ENCODE results near the gene ADAMTSL1. TPM values are rescaled to one million over a fixed set of nuclear protein-coding genes. Genes with fewer than 3 reads are reported as not detected.

Gene ADAMTSL1
- total and polyA plus RNA-seq, 2 of the 8 experiments (the other 6 are each of a cell fraction or from before 2014, with no cell fraction given): 0.84 to 1.1 TPM

GRCh38 chr9:18598969-18599368 is 125.0 kb downstream of the ADAMTSL1 start:
- no peak overlapping the region for H4K91ac ChIP-seq (replicated peaks; ENCODE audit: insufficient read length, low read length)
- H3K4me2 ChIP-seq (ENCODE audit: insufficient read depth in 1 of 2, low read depth in 2 of 2, low read length in 2 of 2): no peak overlapping the region
- H3K4me3 ChIP-seq (ENCODE audit: extremely low read depth in 1 of 4, insufficient read depth in 2 of 4, low read depth in 3 of 4, low read length in 4 of 4): no peak overlapping the region
- H3K23ac ChIP-seq (ENCODE audit: insufficient read length): no peak overlapping the region
- no peak for FAIRE-seq
- H3K79me2 ChIP-seq (ENCODE audit: control insufficient read depth in 1 of 2, insufficient read depth in 2 of 2, low read length in 2 of 2): no peaks in the 10 kb centered on the region
- no peaks in the 10 kb centered on the region for H4K20me1 ChIP-seq (replicated peaks in 1 of 2; ENCODE audit: control insufficient read depth in 1 of 2, insufficient read depth in 2 of 2, low read length in 2 of 2)
- 85% methylated on average over 1 of the region's 1 CpG; no CpG with 5 or more reads in 1 of the 2 experiments for WGBS, 2 experiments (ENCODE audit: extremely low coverage in 1 of 2, insufficient coverage in 1 of 2, insufficient read length in 1 of 2, insufficient replicate concordance in 2 of 2, low coverage in 1 of 2, low lambda C conversion rate in 2 of 2, missing lambda C conversion rate in 1 of 2)
- no peak overlapping the region for H2BK20ac ChIP-seq (ENCODE audit: low read length)
- no peak overlapping the region for H3K4ac ChIP-seq (replicated peaks; ENCODE audit: insufficient read length, low read depth, low read length)
- H2BK120ac ChIP-seq (replicated peaks; ENCODE audit: low read depth, low read length): no peak overlapping the region
- H3K9ac ChIP-seq (replicated peaks in 1 of 4; ENCODE audit: extremely low read depth in 1 of 4, low read depth in 3 of 4, low read length in 3 of 4): no peak overlapping the region
- no peak overlapping the region for H2BK12ac ChIP-seq (ENCODE audit: low read depth, low read length)
- H3K14ac ChIP-seq (ENCODE audit: insufficient read length): no peak overlapping the region
- H3K23me2 ChIP-seq (ENCODE audit: low read depth, low read length): no peaks in the 10 kb centered on the region
- no peak overlapping the region for H2BK5ac ChIP-seq (ENCODE audit: low read depth, low read length)
- H2AK5ac ChIP-seq (ENCODE audit: low read depth, low read length): no peak overlapping the region
- no peak for DNase-seq (ENCODE audit: low read depth in 1 of 2, low spot score in 2 of 2)
- H3K9me3 ChIP-seq (ENCODE audit: insufficient read depth in 2 of 2, low read depth in 1 of 2, low read length in 1 of 2): no peaks in the 10 kb centered on the region
- H4K8ac ChIP-seq (ENCODE audit: extremely low read depth, insufficient read depth, low read length): no peak overlapping the region
- no peaks in the 10 kb centered on the region for H3K36me3 ChIP-seq (ENCODE audit: control insufficient read depth in 2 of 4, insufficient read depth in 4 of 4, low read length in 3 of 4)
- H3K27ac ChIP-seq (ENCODE audit: low read depth, low read length): no peak overlapping the region
- no peaks in the 10 kb centered on the region for H3K79me1 ChIP-seq (ENCODE audit: low read depth, low read length)
- H4K5ac ChIP-seq (ENCODE audit: insufficient read length, low read depth, low read length): no peak overlapping the region
- H3K56ac ChIP-seq (replicated peaks; ENCODE audit: insufficient read length, low read depth, low read length): no peak overlapping the region
- H3K18ac ChIP-seq (ENCODE audit: extremely low read depth, low read length): no peak overlapping the region
- H3K4me1 ChIP-seq (replicated peaks in 1 of 4; ENCODE audit: control insufficient read depth in 3 of 4, insufficient read depth in 4 of 4, low read length in 3 of 4): no peaks in the 10 kb centered on the region
- no peaks in the 10 kb centered on the region for H3K27me3 ChIP-seq (replicated peaks in 1 of 4; ENCODE audit: control insufficient read depth in 3 of 4, extremely low read depth in 1 of 4, insufficient read depth in 3 of 4, low read length in 3 of 4)
- H2BK15ac ChIP-seq (ENCODE audit: low read length): no peak overlapping the region
- ChIA-PET CTCF (ENCODE audit: partially characterized antibody) (no interaction called here), POLR2A (ENCODE audit: partially characterized antibody) (no interaction called here)
- H2AFZ ChIP-seq (ENCODE audit: low read length): no peak overlapping the region
- TF ChIP-seq RNF2 (IDR thresholded peaks at IDR 0.05; ENCODE audit: borderline replicate concordance, low read depth, low read length, missing control alignments, poor library complexity, severe bottlenecking) (no peak), MAFK (IDR thresholded peaks at IDR 0.05; ENCODE audit: low read depth, low read length) (no peak), GABPA (IDR thresholded peaks at IDR 0.05; ENCODE audit: borderline replicate concordance, insufficient read depth, low read length) (no peak), KDM1A (IDR thresholded peaks at IDR 0.05; ENCODE audit: borderline replicate concordance, low read length) (no peak), USF2 (IDR thresholded peaks at IDR 0.05; ENCODE audit: low read length) (no peak)

Data from H1 (cell line).